GM12875 (cell line): Measurements from ENCODE around the gene CGB3.

ENCODE experiments used
- H3K4me3 ChIP-seq: one replicate; pipeline ENCODE4 v1.5.1; 2011; ENCODE audit warnings: low read depth, low read length, control low read depth
- TF ChIP-seq, protein P1 (sequence below): IDR thresholded peaks from 2 replicates; pipeline ENCODE4 v1.5.1; 2011; ENCODE audit warnings: low read depth, mild to moderate bottlenecking, control low read depth, inconsistent platforms, low read length, moderate library complexity, borderline replicate concordance; ENCODE audit not compliant: insufficient read depth

The CGB3 gene

GRCh38 chr19:48985711-48986110 lies 38.4 kb downstream of the CGB3 start:
- H3K4me3 ChIP-seq = no peak overlapping the region
- TF ChIP-seq, protein P1, sequence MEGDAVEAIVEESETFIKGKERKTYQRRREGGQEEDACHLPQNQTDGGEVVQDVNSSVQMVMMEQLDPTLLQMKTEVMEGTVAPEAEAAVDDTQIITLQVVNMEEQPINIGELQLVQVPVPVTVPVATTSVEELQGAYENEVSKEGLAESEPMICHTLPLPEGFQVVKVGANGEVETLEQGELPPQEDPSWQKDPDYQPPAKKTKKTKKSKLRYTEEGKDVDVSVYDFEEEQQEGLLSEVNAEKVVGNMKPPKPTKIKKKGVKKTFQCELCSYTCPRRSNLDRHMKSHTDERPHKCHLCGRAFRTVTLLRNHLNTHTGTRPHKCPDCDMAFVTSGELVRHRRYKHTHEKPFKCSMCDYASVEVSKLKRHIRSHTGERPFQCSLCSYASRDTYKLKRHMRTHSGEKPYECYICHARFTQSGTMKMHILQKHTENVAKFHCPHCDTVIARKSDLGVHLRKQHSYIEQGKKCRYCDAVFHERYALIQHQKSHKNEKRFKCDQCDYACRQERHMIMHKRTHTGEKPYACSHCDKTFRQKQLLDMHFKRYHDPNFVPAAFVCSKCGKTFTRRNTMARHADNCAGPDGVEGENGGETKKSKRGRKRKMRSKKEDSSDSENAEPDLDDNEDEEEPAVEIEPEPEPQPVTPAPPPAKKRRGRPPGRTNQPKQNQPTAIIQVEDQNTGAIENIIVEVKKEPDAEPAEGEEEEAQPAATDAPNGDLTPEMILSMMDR = no peak

GRCh38 chr19:48982280-48982679 lies 41.9 kb downstream of the CGB3 start:
- TF ChIP-seq, protein P1 = no peak
- H3K4me3 ChIP-seq = no peak overlapping the region

- TF ChIP-seq, protein P1 = no peak
- no peak overlapping the region for H3K4me3 ChIP-seq
These were observed 47.1 kb downstream of the CGB3 start for GRCh38 chr19:48977061-48977460.

GRCh38 chr19:48975947-48976847 lies 47.9 kb downstream of the CGB3 start:
- no peak overlapping the region for H3K4me3 ChIP-seq

More at GRCh38 chr19:48975947-48976847, 47.9 kb downstream of the CGB3 start:
- TF ChIP-seq, protein P1 = no peak
